A673 (cell line): ENCODE data around the gene MAP3K19. TPM values are rescaled to one million over a fixed set of nuclear protein-coding genes. Genes with fewer than 3 reads are reported as not detected.

Experiments
- BruUV-seq: library from RNA; stranded (reverse); fragments of 400-500 nt; replicated peaks from 2 replicates; lab custom pipeline; 2021; lab: Mats Ljungman, UMichigan
- CTCF ChIA-PET: fragments of 300-600 bp; sonication (Branson Sonifier 250); formaldehyde crosslinking; loops from one replicate; lab custom pipeline; 2022; ENCODE audit warnings: antibody characterized with exemption; lab: Charles Lee
- POLR2A ChIA-PET: fragments of 300-600 bp; sonication (Branson Sonifier 250); formaldehyde crosslinking; loops from one replicate; lab custom pipeline; 2022; ENCODE audit warnings: antibody characterized with exemption; ENCODE audit not compliant: low non-redundant PET; lab: Charles Lee
- DNase-seq: peaks from one replicate; pipeline ENCODE4 v3.0.0-alpha.2; 2015; ENCODE audit warnings: low spot score
- H3K27ac ChIP-seq: fragments of 200-600 bp; sonication (generic); 2 replicates; pipeline ENCODE4 v1.5.1; 2016; ENCODE audit warnings: mixed run types, low read depth, mild to moderate bottlenecking, mixed read lengths, antibody characterized with exemption, low read length; ENCODE audit not compliant: poor library complexity, severe bottlenecking
- H3K27me3 ChIP-seq: fragments of 200-600 bp; sonication (generic); replicated peaks from 2 replicates; pipeline ENCODE4 v1.6.1; 2017; ENCODE audit warnings: mixed run types, low read depth, mild to moderate bottlenecking, mixed read lengths, antibody characterized with exemption, low read length; ENCODE audit not compliant: insufficient read depth, poor library complexity
- H3K36me3 ChIP-seq: fragments of 200-600 bp; sonication (generic); 2 replicates; pipeline ENCODE4 v1.6.1; 2016; ENCODE audit warnings: mixed run types, mild to moderate bottlenecking, mixed read lengths, antibody characterized with exemption, low read length; ENCODE audit not compliant: insufficient read depth, poor library complexity, severe bottlenecking
- H3K4me1 ChIP-seq: fragments of 200-600 bp; sonication (generic); 2 replicates; pipeline ENCODE4 v1.6.1; 2017; ENCODE audit warnings: mixed run types, mild to moderate bottlenecking, mixed read lengths, antibody characterized with exemption, low read length; ENCODE audit not compliant: insufficient read depth, poor library complexity, severe bottlenecking
- H3K4me3 ChIP-seq: fragments of 200-600 bp; sonication (generic); 2 replicates; pipeline ENCODE4 v1.5.1; 2016; ENCODE audit warnings: low read depth, mixed run types, mild to moderate bottlenecking, mixed read lengths, low read length; ENCODE audit not compliant: poor library complexity, severe bottlenecking
- H3K9me3 ChIP-seq: fragments of 200-600 bp; sonication (generic); 2 replicates; pipeline ENCODE4 v1.6.1; 2016; ENCODE audit warnings: mixed run types, low read depth, mild to moderate bottlenecking, mixed read lengths, antibody characterized with exemption, low read length; ENCODE audit not compliant: poor library complexity, severe bottlenecking
- CTCF ChIP-seq: fragments of 300-800, 200-600 bp; sonication (generic); conservative IDR thresholded peaks from 2 replicates; pipeline ENCODE4 v1.5.1; 2017; ENCODE audit warnings: low read depth, mild to moderate bottlenecking, antibody characterized with exemption, low read length, moderate library complexity, mixed read lengths
- EZH2 ChIP-seq: fragments of 200-600 bp; sonication (generic); IDR thresholded peaks from 2 replicates; pipeline ENCODE4 v1.6.1; 2017; ENCODE audit warnings: borderline replicate concordance, low read depth, mild to moderate bottlenecking, mixed read lengths, antibody characterized with exemption, low read length; ENCODE audit not compliant: poor library complexity, severe bottlenecking
- intact Hi-C: fragments of 100-400 bp; cut with micrococcal nuclease; formaldehyde crosslinking; loops from one replicate; pipeline ENCODE4 v1.10.0; 2022; ENCODE audit not compliant: unreplicated experiment
- total RNA-seq: library from RNA; stranded (reverse); gene quantifications from 2 replicates; pipeline ENCODE4 v1.2.3, GENCODE V29; 2021

The MAP3K19 gene
- total RNA-seq, 1 experiment from 2014 or later, result not detected

DNA sequence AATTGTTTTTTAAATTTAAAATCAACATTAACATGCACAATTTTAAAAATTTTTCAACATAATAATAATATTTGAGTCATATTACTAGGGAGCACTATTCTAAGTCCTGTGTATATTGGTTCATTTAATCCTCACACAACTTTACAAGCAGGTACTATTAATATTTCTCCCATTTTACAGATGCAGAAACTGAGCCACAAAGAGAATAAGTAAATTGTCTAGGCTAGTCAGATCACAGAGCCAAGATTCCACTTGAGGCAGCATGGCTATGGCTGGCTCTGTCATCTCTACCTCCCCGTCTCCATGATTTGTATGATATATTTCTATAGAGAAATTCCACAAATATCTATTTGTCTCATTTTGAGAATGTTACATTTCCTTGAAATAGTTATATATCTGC lies 113.5 kb downstream of the MAP3K19 start:
- no peak for TF ChIP-seq EZH2
- TF ChIP-seq CTCF, result no peak
- no TSS peak for BruUV-seq
- Histone ChIP-seq H3K9me3 (no peaks in the 10 kb centered on the region), H3K4me3 (no peak overlapping the region), H3K4me1 (peaks cover 32% of the 10 kb centered on the region), H3K27ac (no peak overlapping the region), H3K36me3 (peaks cover 14% of the 10 kb centered on the region), H3K27me3 (no peaks in the 10 kb centered on the region)
- CTCF ChIA-PET, result no interaction called here
- intact Hi-C loops, result no loop called here
- DNase-seq, result no peak
- POLR2A ChIA-PET, result no interaction called here

DNA sequence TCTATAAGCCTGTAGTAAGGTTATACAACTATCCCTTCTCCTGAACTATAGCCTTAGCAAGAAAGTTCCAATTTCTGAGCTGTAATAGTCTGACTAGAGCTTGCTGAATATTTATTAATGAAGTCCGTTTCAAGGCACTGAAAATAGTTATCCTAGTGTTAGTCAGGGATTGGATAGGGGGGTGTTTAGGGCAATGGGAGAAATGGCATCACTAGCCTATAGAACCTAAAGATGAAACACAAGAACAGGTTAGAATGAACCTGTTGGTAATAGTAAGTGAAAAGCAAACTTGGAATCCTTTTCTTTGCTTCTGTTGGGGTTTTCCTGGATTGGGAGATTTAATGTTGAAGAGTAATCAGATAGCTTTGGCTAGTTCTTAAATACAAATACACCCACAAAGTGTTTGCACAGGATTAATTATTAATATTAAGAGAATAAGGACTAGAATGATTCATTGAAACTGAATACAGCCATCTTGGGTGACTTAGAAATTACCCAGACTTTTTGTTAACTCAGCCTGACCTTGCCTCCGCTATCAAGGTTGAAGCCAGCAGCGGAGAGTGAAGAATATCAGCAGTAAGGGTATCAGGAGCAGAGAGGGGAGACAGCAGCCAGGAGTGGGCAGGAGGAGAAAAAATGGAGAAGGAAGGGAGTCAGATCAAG lies 114.3 kb downstream of the MAP3K19 start:
- POLR2A ChIA-PET, result no interaction called here

GRCh38 chr2:134927195-134927594 lies 120.1 kb downstream of the MAP3K19 start:
- Histone ChIP-seq H3K9me3 (no peaks in the 10 kb centered on the region), H3K36me3 (peaks cover 8% of the 10 kb centered on the region), H3K4me1 (peaks cover 15% of the 10 kb centered on the region), H3K27ac (peak overlapping the region; percentile 39), H3K27me3 (no peaks in the 10 kb centered on the region), H3K4me3 (no peak overlapping the region)
- ChIA-PET CTCF (no interaction called here), POLR2A (no interaction called here)
- TF ChIP-seq EZH2 (no peak), CTCF (no peak)
- intact Hi-C loops, result no loop called here
- no TSS peak for BruUV-seq
- no peak for DNase-seq

More for the DNA sequence above, 114.3 kb downstream of the MAP3K19 start:
- H3K36me3 ChIP-seq, result peaks cover 6% of the 10 kb centered on the region
- H3K27ac ChIP-seq, result no peak overlapping the region
- CTCF ChIA-PET, result no interaction called here
- no peaks in the 10 kb centered on the region for H3K9me3 ChIP-seq
- peaks cover 32% of the 10 kb centered on the region for H3K4me1 ChIP-seq
- no peaks in the 10 kb centered on the region for H3K27me3 ChIP-seq
- DNase-seq, result no peak
- H3K4me3 ChIP-seq, result no peak overlapping the region
- no TSS peak for BruUV-seq
- TF ChIP-seq EZH2 (no peak), CTCF (no peak)
- intact Hi-C loops, result no loop called here
